Body of pancreas (tissue), 4 donors: Measurements from ENCODE around the gene HTRA2. TPM values are rescaled to one million over a fixed set of nuclear protein-coding genes. Genes with fewer than 3 reads are reported as not detected.
A peak's percentile ranks its signal among the peaks of the same experiment; 100 is the strongest.

Source experiments
- ATAC-seq: fragments of 150-250 bp; one replicate; pipeline ENCODE4 v1.9.1; 2016
- DNase-seq, 4 donors: peaks; one replicate each; pipeline ENCODE4 v3.0.0-alpha.2; 2019
- H3K27ac ChIP-seq, 4 donors: fragments of 200-600 bp; sonication (generic); 1 replicate in 3 of 4; 2 replicates in 1 of 4; pipeline versions ENCODE4 v1.5.1 to v1.6.1; 2016 to 2019; ENCODE audit warnings: mild to moderate bottlenecking in 1 of 4, mixed read lengths in 1 of 4, moderate library complexity in 1 of 4
- H3K27me3 ChIP-seq, 2 donors: fragments of 200-600 bp; sonication (generic); one replicate each; pipeline ENCODE4 v1.6.0; 2016; ENCODE audit warnings: mild to moderate bottlenecking in 1 of 2
- H3K36me3 ChIP-seq, 2 donors: fragments of 200-600 bp; sonication (generic); replicated peaks in 1 of 2; 2 replicates each; pipeline ENCODE4 v1.5.1; 2016; ENCODE audit warnings: low read depth in 2 of 2; ENCODE audit not compliant: insufficient read depth in 1 of 2
- H3K4me1 ChIP-seq: fragments of 200-600 bp; sonication (generic); one replicate; pipeline ENCODE4 v1.6.0; 2016
- H3K4me3 ChIP-seq, 2 donors: fragments of 200-600 bp; sonication (generic); 1 replicate in 1 of 2; 2 replicates in 1 of 2; pipeline ENCODE4 v1.5.1; 2016 to 2019
- H3K9me3 ChIP-seq, 3 donors: fragments of 200-600 bp; sonication (generic); 1 replicate in 2 of 3; 2 replicates in 1 of 3; pipeline ENCODE4 v1.5.1; 2016
- POLR2A ChIP-seq, 3 donors: fragments of 450-650 bp; IDR thresholded peaks; one replicate each; pipeline ENCODE4 v1.6.1; 2016; ENCODE audit warnings: antibody characterized with exemption in 3 of 3, mild to moderate bottlenecking in 2 of 3
- WGBS, 2 donors: methylation state at CpG; one replicate each; pipeline ENCODE4 v1.1.5; 2017; 5-methylcytosine and 5-hydroxymethylcytosine counted together
- intact Hi-C: fragments of 100-400 bp; cut with DNase I; formaldehyde crosslinking; loops from one replicate; pipeline ENCODE4 v1.15.1; 2023
- total RNA-seq, 2 donors: library from RNA; depleted of rRNA; stranded (reverse); fragments of >200 nt; gene quantifications; one replicate each; pipeline ENCODE4 v1.1.0, GENCODE V29; 2016
- TF ChIP-seq, protein P1 (sequence below), 7 experiments: fragments of 450-650 bp in 4 of 7; fragments of 200-600 bp in 3 of 7; sonication (generic) in 3 of 7; IDR thresholded peaks; one replicate each; pipeline ENCODE4 v1.5.1; 2016 to 2019; ENCODE audit warnings: antibody characterized with exemption in 7 of 7

HTRA2 gene
- total RNA-seq, 2 donors from 2014 or later, result 14.3 to 14.5 TPM

DNA sequence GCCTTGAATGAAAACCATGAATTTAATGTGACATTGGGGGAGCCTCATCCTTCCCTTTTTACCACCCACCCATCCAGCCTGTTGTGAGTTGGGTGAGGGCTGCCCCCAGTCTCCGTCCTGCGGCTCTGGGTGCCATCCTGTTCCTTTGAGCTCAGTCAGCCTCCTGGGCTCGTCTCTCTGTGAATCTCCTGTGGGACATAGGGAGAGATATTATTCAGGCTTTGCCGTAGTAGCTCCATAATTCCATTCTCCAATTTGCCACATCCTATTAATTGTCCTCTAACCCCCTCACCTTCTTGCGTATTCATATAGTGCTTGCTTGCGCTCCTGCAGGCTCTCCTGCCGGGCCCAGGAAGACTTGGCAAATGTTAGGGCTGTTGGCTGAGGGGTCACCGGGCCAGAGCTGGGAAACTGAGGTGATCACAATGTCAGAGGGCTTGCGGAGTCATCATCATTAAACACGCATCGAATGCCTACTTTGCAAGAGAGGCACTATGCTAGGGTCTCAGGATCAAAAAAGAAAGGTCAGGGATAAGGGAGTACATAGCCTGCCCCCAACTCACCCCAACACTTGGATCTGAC, 3.0 kb upstream of the HTRA2 start:
- 95 to 99% methylated on average over 11 of the region's 11 CpGs for WGBS, 2 donors
- intact Hi-C loops, result loop anchor here (5.0 kb wide), 1 partner anchor 34 kb away; no protein-coding TSS in a partner anchor
- no peak for ATAC-seq
- Histone ChIP-seq H3K27ac (no peak overlapping the region), H3K9me3 (no peaks in the 10 kb centered on the region), H3K4me1 (peaks cover 27% of the 10 kb centered on the region), H3K4me3 (no peak overlapping the region), H3K36me3 (peaks cover 0 to 4% of the 10 kb centered on the region in 2 donors), H3K27me3 (no peaks in the 10 kb centered on the region)
- no peak for DNase-seq
- no peak for TF ChIP-seq POLR2A (IDR thresholded peaks at IDR 0.05)
- TF ChIP-seq, protein P1, sequence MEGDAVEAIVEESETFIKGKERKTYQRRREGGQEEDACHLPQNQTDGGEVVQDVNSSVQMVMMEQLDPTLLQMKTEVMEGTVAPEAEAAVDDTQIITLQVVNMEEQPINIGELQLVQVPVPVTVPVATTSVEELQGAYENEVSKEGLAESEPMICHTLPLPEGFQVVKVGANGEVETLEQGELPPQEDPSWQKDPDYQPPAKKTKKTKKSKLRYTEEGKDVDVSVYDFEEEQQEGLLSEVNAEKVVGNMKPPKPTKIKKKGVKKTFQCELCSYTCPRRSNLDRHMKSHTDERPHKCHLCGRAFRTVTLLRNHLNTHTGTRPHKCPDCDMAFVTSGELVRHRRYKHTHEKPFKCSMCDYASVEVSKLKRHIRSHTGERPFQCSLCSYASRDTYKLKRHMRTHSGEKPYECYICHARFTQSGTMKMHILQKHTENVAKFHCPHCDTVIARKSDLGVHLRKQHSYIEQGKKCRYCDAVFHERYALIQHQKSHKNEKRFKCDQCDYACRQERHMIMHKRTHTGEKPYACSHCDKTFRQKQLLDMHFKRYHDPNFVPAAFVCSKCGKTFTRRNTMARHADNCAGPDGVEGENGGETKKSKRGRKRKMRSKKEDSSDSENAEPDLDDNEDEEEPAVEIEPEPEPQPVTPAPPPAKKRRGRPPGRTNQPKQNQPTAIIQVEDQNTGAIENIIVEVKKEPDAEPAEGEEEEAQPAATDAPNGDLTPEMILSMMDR (IDR thresholded peaks at IDR 0.05), result no peak

DNA sequence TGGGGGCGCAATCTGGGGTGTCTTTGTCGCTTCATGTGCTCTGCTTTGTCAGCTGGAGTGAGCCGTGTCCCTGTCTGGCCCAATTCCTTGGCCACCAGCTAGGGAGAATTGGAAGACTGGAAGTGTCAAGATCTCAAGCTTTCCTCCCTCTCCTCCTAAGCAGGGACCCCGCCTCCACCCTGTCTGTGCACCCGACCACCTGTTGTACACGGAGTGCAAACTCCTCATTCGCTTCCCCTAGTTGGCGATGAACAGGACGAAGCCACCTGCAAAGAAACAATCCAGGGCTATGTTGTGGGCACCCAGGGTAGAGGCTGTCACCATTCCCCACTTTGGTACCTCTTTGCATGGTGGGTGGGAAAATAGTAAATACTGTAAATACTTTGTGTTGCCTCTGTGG, 2.0 kb upstream of the HTRA2 start:
- ATAC-seq (no peak), DNase-seq (no peak)
- WGBS, 2 donors, result 90 to 91% methylated on average over 9 of the region's 9 CpGs
- Histone ChIP-seq H3K4me1 (peaks cover 27% of the 10 kb centered on the region), H3K36me3 (peaks cover 0 to 4% of the 10 kb centered on the region in 2 donors), H3K27ac (no peak overlapping the region), H3K4me3 (no peak overlapping the region), H3K9me3 (no peaks in the 10 kb centered on the region), H3K27me3 (no peaks in the 10 kb centered on the region)
- intact Hi-C loops, result loop anchor here (5.0 kb wide), 1 partner anchor 35 kb away; no protein-coding TSS in a partner anchor
- no peak for TF ChIP-seq POLR2A (IDR thresholded peaks at IDR 0.05)
- TF ChIP-seq, protein P1 (IDR thresholded peaks at IDR 0.05), result no peak

DNA sequence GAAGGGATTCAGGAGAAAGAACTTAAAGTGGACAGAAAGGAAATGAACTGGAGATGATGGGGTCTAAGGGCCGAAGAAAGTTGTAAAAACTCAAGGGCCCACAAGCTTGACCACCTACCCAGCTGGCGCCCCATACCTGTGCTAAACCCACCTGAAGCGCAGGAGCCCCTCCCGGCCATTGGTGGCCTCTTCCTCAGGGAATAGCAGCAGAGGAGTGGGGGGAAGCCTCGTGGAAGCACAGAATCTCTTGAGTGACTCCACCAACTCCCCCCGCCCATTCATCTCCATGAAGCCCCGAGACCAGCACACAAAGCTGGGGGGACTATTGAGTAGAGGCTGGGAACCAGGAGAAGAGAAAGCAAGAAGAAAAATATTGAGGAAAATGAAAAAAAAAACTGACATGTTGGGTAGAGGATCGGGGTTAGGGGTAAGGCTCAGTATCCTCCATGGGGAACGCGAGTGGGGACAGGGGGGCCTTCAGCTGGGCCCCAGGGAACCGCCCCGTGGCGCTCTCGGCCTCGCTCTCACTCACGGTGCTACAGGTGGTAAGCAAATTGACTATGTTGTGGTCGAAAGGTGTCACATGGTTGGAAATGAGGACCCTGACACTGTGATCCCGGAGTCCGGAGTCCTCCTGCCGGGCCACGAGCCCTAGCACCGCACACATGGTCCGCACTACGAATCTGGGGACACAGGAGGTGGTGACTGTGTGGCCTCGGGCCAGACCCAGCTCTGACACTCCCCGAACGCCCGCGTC, 955 bp upstream of the HTRA2 start:
- Histone ChIP-seq H3K27me3 (no peaks in the 10 kb centered on the region), H3K36me3 (peaks cover 0 to 4% of the 10 kb centered on the region in 2 donors), H3K27ac (peak overlapping the region; percentile 50 to 90 (median 80)), H3K9me3 (no peaks in the 10 kb centered on the region), H3K4me3 (peak overlapping the region; percentile 70 to 82), H3K4me1 (peaks cover 27% of the 10 kb centered on the region)
- no peak for TF ChIP-seq POLR2A (IDR thresholded peaks at IDR 0.05)
- TF ChIP-seq, protein P1 (IDR thresholded peaks at IDR 0.05), result no peak
- 11 to 15% methylated on average over 23 to 29 of the region's 29 CpGs for WGBS, 2 donors
- DNase-seq, result no peak
- intact Hi-C loops, result loop anchor here (5.0 kb wide), 1 partner anchor 36 kb away; no protein-coding TSS in a partner anchor
- ATAC-seq, result no peak

DNA sequence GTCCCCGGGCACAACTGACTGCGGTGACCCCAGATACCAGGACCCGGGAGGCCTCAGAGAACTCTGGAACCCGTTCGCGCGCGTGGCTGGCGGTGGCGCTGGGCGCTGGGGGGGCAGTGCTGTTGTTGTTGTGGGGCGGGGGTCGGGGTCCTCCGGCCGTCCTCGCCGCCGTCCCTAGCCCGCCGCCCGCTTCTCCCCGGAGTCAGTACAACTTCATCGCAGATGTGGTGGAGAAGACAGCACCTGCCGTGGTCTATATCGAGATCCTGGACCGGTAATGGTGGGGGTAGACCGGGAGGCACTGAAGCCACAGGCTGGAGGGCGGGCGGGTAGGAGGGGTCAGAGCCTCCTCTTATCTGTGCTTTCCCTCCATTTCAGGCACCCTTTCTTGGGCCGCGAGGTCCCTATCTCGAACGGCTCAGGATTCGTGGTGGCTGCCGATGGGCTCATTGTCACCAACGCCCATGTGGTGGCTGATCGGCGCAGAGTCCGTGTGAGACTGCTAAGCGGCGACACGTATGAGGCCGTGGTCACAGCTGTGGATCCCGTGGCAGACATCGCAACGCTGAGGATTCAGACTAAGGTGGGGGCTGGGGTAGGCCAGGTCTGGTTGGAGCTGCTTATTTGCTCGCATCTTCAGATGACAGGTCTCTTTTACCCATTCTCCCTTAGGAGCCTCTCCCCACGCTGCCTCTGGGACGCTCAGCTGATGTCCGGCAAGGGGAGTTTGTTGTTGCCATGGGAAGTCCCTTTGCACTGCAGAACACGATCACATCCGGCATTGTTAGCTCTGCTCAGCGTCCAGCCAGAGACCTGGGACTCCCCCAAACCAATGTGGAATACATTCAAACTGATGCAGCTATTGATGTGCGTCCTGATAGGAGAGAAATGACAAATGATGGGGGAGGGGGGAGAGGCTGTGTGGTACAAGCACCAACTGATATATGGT, 780 bp downstream of the HTRA2 start:
- H3K4me1 ChIP-seq, result peaks cover 27% of the 10 kb centered on the region
- H3K27ac ChIP-seq, result peak overlapping the region; percentile 8 to 90 (median 68)
- DNase-seq, result peak; percentile 34 to 42 (median 36)
- no peak for TF ChIP-seq POLR2A (IDR thresholded peaks at IDR 0.05)
- TF ChIP-seq, protein P1 (IDR thresholded peaks at IDR 0.05), result no peak
- H3K27me3 ChIP-seq, result no peaks in the 10 kb centered on the region
- intact Hi-C loops, result no loop called here
- H3K4me3 ChIP-seq, result peak overlapping the region; percentile 37 to 70
- WGBS, 2 donors, result 4 to 7% methylated on average over 19 to 54 of the region's 54 CpGs
- ATAC-seq, result peak; percentile 13
- peaks cover 0 to 4% of the 10 kb centered on the region in 2 donors for H3K36me3 ChIP-seq
- no peaks in the 10 kb centered on the region for H3K9me3 ChIP-seq
